ENCODE measurements around the gene TSEN54. TPM values are rescaled to one million over a fixed set of nuclear protein-coding genes. Genes with fewer than 3 reads are reported as not detected.

The TSEN54 gene
- total and polyA plus RNA-seq, 4 donors: 9.1 to 15.1 (median 12.3) TPM

- H3K36me3 ChIP-seq (ENCODE audit: control insufficient read depth in 4 of 4, insufficient read depth in 3 of 4, low read depth in 1 of 4, low read length in 3 of 4): no peaks in the 10 kb centered on the region
- WGBS: 16% methylated on average over 15 of the region's 15 CpGs
- H3K4me3 ChIP-seq (ENCODE audit: low read depth in 1 of 3, low read length in 3 of 3): peak overlapping the region; percentile 81 to 89 (median 84)
- H3K9me3 ChIP-seq (ENCODE audit: control insufficient read depth in 4 of 4, low read length in 3 of 4): no peaks in the 10 kb centered on the region
- H3K4me1 ChIP-seq (ENCODE audit: control insufficient read depth in 4 of 4, insufficient read depth in 4 of 4, low read length in 3 of 4): peaks cover 11 to 70% (median 56%) of the 10 kb centered on the region in 4 donors
- DNase-seq (ENCODE audit: low spot score): no peak
- TF ChIP-seq REST (IDR thresholded peaks at IDR 0.05) (peak; percentile 20), EGR1 (IDR thresholded peaks at IDR 0.05; ENCODE audit: low read depth in 2 of 2) (no peak), ATF3 (IDR thresholded peaks at IDR 0.05) (no peak), HNF4G (IDR thresholded peaks at IDR 0.05) (no peak), HNF4A (conservative IDR thresholded peaks at IDR 0.05) (peak in 1 of 2 donors; percentile 32), RXRA (IDR thresholded peaks at IDR 0.05) (peak in 1 of 2 donors; percentile 32), JUND (IDR thresholded peaks at IDR 0.05) (no peak), CTCF (IDR thresholded peaks at IDR 0.05; ENCODE audit: low read depth, low read length, missing input control) (no peak)
- no peaks in the 10 kb centered on the region for H3K27me3 ChIP-seq (ENCODE audit: control insufficient read depth in 4 of 4, insufficient read depth in 4 of 4, low read length in 3 of 4)
- H3K27ac ChIP-seq (ENCODE audit: low read depth in 1 of 2, low read length in 2 of 2): peak overlapping the region; percentile 63 to 88
- H3K9ac ChIP-seq (ENCODE audit: low read depth in 1 of 2, low read length in 2 of 2): peak overlapping the region in 1 of 2 donors; percentile 65
Measured at GRCh38 chr17:75514299-75514918, 1.9 kb upstream of the TSEN54 start.

GRCh38 chr17:75514919-75515495, 1.3 kb upstream of the TSEN54 start:
- no peak for DNase-seq (ENCODE audit: low spot score)
- Histone ChIP-seq H3K4me1 (ENCODE audit: control insufficient read depth in 4 of 4, insufficient read depth in 4 of 4, low read length in 3 of 4) (peaks cover 8 to 64% (median 53%) of the 10 kb centered on the region in 4 donors), H3K27ac (ENCODE audit: low read depth in 1 of 2, low read length in 2 of 2) (peak overlapping the region; percentile 63 to 88), H3K4me3 (ENCODE audit: low read depth in 1 of 3, low read length in 3 of 3) (peak overlapping the region; percentile 81 to 89 (median 84)), H3K27me3 (ENCODE audit: control insufficient read depth in 4 of 4, insufficient read depth in 4 of 4, low read length in 3 of 4) (no peaks in the 10 kb centered on the region), H3K36me3 (ENCODE audit: control insufficient read depth in 4 of 4, insufficient read depth in 3 of 4, low read depth in 1 of 4, low read length in 3 of 4) (no peaks in the 10 kb centered on the region), H3K9me3 (ENCODE audit: control insufficient read depth in 4 of 4, low read length in 3 of 4) (no peaks in the 10 kb centered on the region), H3K9ac (ENCODE audit: low read depth in 1 of 2, low read length in 2 of 2) (peak overlapping the region; percentile 48 to 65)
- 1% methylated on average over 50 of the region's 50 CpGs for whole genome bisulfite sequencing
- TF ChIP-seq HNF4A (conservative IDR thresholded peaks at IDR 0.05) (no peak), REST (IDR thresholded peaks at IDR 0.05) (no peak), FOXA1 (IDR thresholded peaks at IDR 0.05) (no peak), FOXA2 (IDR thresholded peaks at IDR 0.05) (no peak), ATF3 (IDR thresholded peaks at IDR 0.05) (no peak), ZBTB33 (IDR thresholded peaks at IDR 0.05) (no peak), MAX (IDR thresholded peaks at IDR 0.05) (no peak), JUND (IDR thresholded peaks at IDR 0.05) (no peak), SP1 (IDR thresholded peaks at IDR 0.05) (no peak), NR2F2 (IDR thresholded peaks at IDR 0.05) (no peak), TAF1 (conservative IDR thresholded peaks at IDR 0.05) (no peak), GABPA (IDR thresholded peaks at IDR 0.05 in 1 of 2, conservative IDR thresholded peaks at IDR 0.05 in 1 of 2) (no peak)
